Endothelial cell of hepatic sinusoid (primary cell): ENCODE data around the gene MST1.

Source experiments
- in situ Hi-C: cut with HindIII; loops from 2 replicates; pipeline ENCODE4 v1.10.0; 2017; ENCODE audit warnings: low sequenced_read_pairs

Gene MST1

DNA sequence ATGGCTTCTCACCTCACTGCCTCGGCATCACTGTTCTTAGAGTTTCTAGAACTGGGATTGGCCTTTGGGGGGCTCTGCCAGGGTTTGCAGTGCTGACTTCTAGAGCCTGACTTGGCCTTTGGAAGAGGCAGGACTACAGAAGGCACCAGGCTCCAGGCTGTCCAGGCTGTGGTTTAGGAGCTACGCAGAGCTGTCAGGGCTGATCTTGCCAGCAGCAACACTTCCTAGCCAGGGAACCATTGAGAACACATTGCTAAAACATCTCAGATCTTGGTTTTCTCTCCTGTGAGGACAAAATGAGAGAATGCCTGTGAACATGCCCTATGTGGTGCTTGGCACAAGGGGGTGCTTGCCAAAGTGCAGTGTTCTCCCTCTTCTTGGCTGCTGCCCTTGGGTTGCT is 49.7 kb downstream of the MST1 start:
- in situ Hi-C loops, result no loop called here

DNA sequence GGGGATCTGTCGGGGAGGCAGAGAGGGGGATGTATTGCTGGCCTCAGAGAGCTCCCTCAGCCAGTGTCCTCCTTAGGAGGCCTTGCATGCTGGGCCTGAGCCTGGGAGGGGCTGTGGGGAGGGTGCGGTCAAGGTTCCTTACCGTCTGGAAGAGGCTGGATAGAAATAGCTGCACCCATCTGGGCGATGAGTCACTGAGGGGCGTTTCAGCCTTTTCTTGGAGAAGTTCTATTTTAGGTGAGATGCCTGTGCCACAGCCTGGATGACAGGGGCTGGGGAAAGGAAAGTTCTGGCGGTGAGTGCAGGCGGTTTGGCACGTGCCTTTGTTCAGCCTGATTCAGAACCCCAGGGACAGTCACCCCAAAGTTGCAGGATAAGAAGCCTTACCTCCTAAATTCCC is 50.8 kb downstream of the MST1 start:
- in situ Hi-C loops, result no loop called here

DNA sequence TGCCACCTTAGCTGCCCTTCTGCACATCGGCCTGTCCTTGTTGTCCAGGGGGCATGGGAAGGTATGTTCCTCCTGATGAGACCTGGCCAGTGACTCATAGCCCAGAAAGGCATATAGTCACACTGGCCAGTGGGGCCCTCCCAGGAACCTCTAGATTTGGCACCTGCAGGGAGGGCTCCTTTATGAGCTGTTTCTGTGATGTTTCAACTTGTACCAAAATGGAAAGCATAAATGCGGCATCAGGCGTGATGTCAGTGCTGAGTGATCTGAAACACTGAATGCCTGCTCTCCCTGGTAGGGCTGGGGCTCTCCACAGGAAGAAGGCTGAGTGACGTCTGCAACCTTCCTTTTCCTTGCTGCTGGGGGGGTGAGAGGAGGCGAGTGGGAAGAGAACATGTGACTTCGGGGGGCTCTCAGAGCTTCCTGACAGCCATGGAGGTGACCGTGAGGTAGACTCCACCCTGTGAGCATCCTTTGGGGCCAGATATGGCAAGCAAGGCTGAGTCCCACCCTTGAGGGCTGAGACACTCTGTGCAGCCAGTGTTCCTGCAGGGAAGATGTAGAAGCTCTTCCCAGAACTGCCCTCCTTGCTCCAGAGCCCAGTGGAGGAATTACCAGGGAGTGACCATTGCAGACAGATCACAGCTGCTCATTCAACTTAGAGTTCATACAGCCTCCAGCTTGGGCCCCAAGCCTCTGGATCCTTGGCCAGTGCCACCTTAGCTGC is 52.2 kb downstream of the MST1 start:
- in situ Hi-C loops, result no loop called here

DNA sequence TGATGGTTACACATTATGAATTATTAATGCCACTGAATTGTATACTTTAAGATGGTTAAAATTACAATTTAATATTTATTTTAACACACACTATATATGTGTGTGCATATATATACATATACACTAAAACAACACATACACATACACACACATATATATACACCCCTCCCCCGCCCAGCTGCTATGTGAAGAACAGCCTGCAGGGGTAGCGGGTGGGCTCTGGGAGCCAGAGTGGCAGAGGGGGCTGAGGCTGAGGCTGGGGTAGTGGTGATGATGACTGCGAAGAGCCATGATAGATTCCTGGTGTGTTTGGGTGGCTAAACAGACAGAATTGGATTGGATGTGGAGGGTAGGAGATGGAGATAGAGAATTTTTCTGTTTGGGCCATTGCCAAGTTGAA is 54.5 kb downstream of the MST1 start:
- in situ Hi-C loops, result loop anchor here (5.0 kb wide), 1 partner anchor 77 kb away; no protein-coding TSS in a partner anchor
